Large intestine (tissue), 3 donors: Measurements from ENCODE around the gene RNF130. TPM values are rescaled to one million over a fixed set of nuclear protein-coding genes. Genes with fewer than 3 reads are reported as not detected.

Source experiments
- DNase-seq, 2 donors: peaks; one replicate each; pipeline versions ENCODE4 v3.0.0 to v3.0.0-alpha.2; 2013
- H3K27ac ChIP-seq: one replicate; pipeline ENCODE4 v1.5.1; 2013; ENCODE audit warnings: low read length
- H3K27me3 ChIP-seq: 2 replicates; pipeline ENCODE4 v1.6.1; 2013; ENCODE audit warnings: low read length; ENCODE audit not compliant: control insufficient read depth, insufficient read depth
- H3K36me3 ChIP-seq: 2 replicates; pipeline ENCODE4 v1.6.1; 2013; ENCODE audit warnings: low read length; ENCODE audit not compliant: control insufficient read depth, insufficient read depth
- H3K4me1 ChIP-seq: one replicate; pipeline ENCODE4 v1.6.1; 2013; ENCODE audit warnings: low read length; ENCODE audit not compliant: control insufficient read depth, insufficient read depth
- H3K4me3 ChIP-seq: one replicate; pipeline ENCODE4 v1.5.1; 2013; ENCODE audit warnings: low read length
- H3K9me3 ChIP-seq: one replicate; pipeline ENCODE4 v1.6.1; 2013; ENCODE audit warnings: mild to moderate bottlenecking, low read depth, low read length, moderate library complexity; ENCODE audit not compliant: control insufficient read depth
- WGBS: methylation state at CpG from one replicate; pipeline ENCODE4 v1.1.5; 2013; ENCODE audit warnings: low lambda C conversion rate; ENCODE audit not compliant: insufficient coverage; 5-methylcytosine and 5-hydroxymethylcytosine counted together
- polyA plus RNA-seq: library from polyadenylated mRNA; unstranded; fragments of 120-200 nt; gene quantifications from one replicate; pipeline ENCODE4 v1.2.1, GENCODE V29; 2013

The RNF130 gene
- polyA plus RNA-seq, 1 donor, result 30.4 TPM

- Histone ChIP-seq H3K4me1 (no peaks in the 10 kb centered on the region), H3K4me3 (no peak overlapping the region), H3K27me3 (no peaks in the 10 kb centered on the region), H3K9me3 (no peaks in the 10 kb centered on the region), H3K27ac (no peak overlapping the region), H3K36me3 (peaks cover 9% of the 10 kb centered on the region)
- DNase-seq, result no peak
- 87% methylated on average over 4 of the region's 11 CpGs for WGBS
Measured at GRCh38 chr5:180040287-180041214, 31.0 kb downstream of the RNF130 start.

GRCh38 chr5:180035206-180035931 is 36.2 kb downstream of the RNF130 start:
- 97% methylated on average over 3 of the region's 5 CpGs for WGBS
- no peak overlapping the region for H3K27ac ChIP-seq

GRCh38 chr5:180034564-180034963 is 37.0 kb downstream of the RNF130 start:
- Histone ChIP-seq H3K4me1 (no peaks in the 10 kb centered on the region), H3K27ac (no peak overlapping the region), H3K9me3 (no peaks in the 10 kb centered on the region), H3K36me3 (peaks cover 9% of the 10 kb centered on the region), H3K4me3 (no peak overlapping the region), H3K27me3 (no peaks in the 10 kb centered on the region)
- no peak for DNase-seq
- WGBS, result no CpG with 5 or more reads among the region's 2 CpGs

More at GRCh38 chr5:180035206-180035931, 36.2 kb downstream of the RNF130 start:
- Histone ChIP-seq H3K27me3 (no peaks in the 10 kb centered on the region), H3K4me3 (no peak overlapping the region), H3K36me3 (peaks cover 9% of the 10 kb centered on the region), H3K4me1 (no peaks in the 10 kb centered on the region), H3K9me3 (no peaks in the 10 kb centered on the region)
- no peak for DNase-seq

GRCh38 chr5:180027459-180028089 is 44.0 kb downstream of the RNF130 start:
- H3K27me3 ChIP-seq, result no peaks in the 10 kb centered on the region
- H3K36me3 ChIP-seq, result no peaks in the 10 kb centered on the region
- DNase-seq, result no peak
- no peak overlapping the region for H3K4me3 ChIP-seq
- no peaks in the 10 kb centered on the region for H3K9me3 ChIP-seq
- WGBS, result 100% methylated on average over 2 of the region's 15 CpGs
- no peak overlapping the region for H3K27ac ChIP-seq
- H3K4me1 ChIP-seq, result no peaks in the 10 kb centered on the region

DNA sequence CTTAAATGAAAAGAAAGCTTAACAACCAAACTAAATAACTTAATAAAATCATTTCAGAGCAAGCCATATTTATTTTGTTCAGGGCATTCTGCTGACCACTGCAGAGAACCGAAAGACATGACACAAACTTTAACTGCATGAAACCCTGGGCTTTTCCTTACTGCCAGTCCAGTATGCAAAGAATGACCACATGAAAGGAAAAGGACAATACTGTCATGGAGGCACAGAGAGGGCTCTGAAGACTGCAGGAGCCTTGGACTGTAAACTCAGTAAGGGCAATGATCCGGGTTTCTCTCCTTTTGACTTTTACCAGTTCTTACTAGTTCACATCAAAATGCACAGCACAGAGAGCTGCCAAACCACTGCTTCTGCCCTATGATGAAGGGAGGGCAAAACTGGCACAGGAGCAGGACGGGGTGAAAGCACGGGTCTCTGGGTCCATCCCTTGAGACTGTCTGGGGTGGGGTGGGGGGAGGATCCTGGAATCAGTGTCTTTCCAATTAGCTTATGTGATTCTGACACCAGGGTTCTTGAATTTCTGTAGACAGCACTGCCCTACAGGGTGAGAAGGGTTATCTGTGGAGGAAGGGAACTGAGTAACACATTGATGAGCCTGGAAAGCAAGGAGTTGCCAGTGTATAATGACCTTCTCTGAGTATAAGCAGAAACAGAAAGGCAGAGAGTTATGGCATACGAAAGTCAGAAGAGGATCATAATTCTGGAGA is 44.7 kb downstream of the RNF130 start:
- H3K36me3 ChIP-seq, result no peaks in the 10 kb centered on the region
- no peaks in the 10 kb centered on the region for H3K9me3 ChIP-seq
- H3K27me3 ChIP-seq, result no peaks in the 10 kb centered on the region
- DNase-seq, result no peak
- no peak overlapping the region for H3K4me3 ChIP-seq
- H3K4me1 ChIP-seq, result no peaks in the 10 kb centered on the region
- H3K27ac ChIP-seq, result no peak overlapping the region
- WGBS, result 80% methylated on average over 1 of the region's 5 CpGs

GRCh38 chr5:180026320-180026719 is 45.2 kb downstream of the RNF130 start:
- no peak for DNase-seq
- no peaks in the 10 kb centered on the region for H3K4me1 ChIP-seq
- no peak overlapping the region for H3K4me3 ChIP-seq
- no peak overlapping the region for H3K27ac ChIP-seq
- H3K36me3 ChIP-seq, result no peaks in the 10 kb centered on the region
- no peaks in the 10 kb centered on the region for H3K9me3 ChIP-seq
- WGBS, result no CpG with 5 or more reads among the region's 4 CpGs
- H3K27me3 ChIP-seq, result no peaks in the 10 kb centered on the region

DNA sequence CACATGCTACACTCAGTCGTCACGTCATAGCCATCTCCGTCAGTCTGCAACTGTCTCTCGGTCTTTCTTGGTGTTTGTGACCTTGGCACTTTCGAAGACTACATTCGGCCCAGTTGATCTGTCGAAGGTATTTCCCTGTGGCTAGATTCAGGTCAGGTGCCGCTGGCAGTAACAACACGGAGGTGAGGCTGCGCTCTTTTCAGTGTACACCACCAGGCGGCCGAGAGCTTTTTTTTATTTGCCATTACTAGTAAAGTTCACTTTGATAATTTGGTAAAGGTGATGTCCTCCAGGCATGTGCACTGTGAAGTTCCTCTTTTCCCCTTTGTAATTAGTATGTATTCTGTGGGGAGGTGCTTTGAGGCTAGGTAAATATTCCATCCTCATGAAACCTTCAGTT is 49.7 kb downstream of the RNF130 start:
- Histone ChIP-seq H3K36me3 (no peaks in the 10 kb centered on the region), H3K9me3 (no peaks in the 10 kb centered on the region), H3K4me3 (no peak overlapping the region), H3K27ac (no peak overlapping the region), H3K27me3 (no peaks in the 10 kb centered on the region), H3K4me1 (no peaks in the 10 kb centered on the region)
- WGBS, result 100% methylated on average over 1 of the region's 12 CpGs
- no peak for DNase-seq

DNA sequence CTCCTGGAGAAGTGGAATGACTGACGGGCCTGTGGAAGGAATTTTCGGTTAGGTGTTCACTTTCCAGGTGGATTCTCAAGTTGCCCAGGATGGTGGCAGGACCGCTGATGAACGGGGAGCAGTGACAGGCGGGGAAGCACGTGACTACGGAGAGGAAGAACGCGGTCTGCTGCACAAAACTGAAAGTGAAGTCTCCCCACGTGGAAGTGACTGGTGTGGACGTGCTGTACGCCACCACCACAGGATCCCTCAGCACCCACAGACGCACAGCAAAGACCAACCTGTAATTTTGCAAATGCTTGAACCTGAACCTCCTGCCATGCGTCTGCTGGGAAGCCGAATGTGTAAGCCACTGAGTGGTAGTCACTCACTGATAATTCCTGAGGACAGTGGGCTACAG is 51.4 kb downstream of the RNF130 start:
- H3K4me1 ChIP-seq, result no peaks in the 10 kb centered on the region
- no peaks in the 10 kb centered on the region for H3K9me3 ChIP-seq
- no CpG with 5 or more reads among the region's 15 CpGs for WGBS
- H3K4me3 ChIP-seq, result no peak overlapping the region
- DNase-seq, result no peak
- no peak overlapping the region for H3K27ac ChIP-seq
- no peaks in the 10 kb centered on the region for H3K27me3 ChIP-seq
- no peaks in the 10 kb centered on the region for H3K36me3 ChIP-seq

- Histone ChIP-seq H3K4me1 (no peaks in the 10 kb centered on the region), H3K4me3 (no peak overlapping the region), H3K9me3 (no peaks in the 10 kb centered on the region), H3K27ac (no peak overlapping the region), H3K36me3 (no peaks in the 10 kb centered on the region), H3K27me3 (no peaks in the 10 kb centered on the region)
- WGBS, result 100% methylated on average over 1 of the region's 5 CpGs
- DNase-seq, result no peak
Measured at GRCh38 chr5:180018347-180019060, 53.1 kb downstream of the RNF130 start.
